NCI-H526 (cell line): ENCODE data around the gene CLCA4.

Experiments
- DNase-seq, 2 experiments: peaks; one replicate each; lab custom pipeline; 2025; lab: John Stamatoyannopoulos, UW

CLCA4 gene, protein sequence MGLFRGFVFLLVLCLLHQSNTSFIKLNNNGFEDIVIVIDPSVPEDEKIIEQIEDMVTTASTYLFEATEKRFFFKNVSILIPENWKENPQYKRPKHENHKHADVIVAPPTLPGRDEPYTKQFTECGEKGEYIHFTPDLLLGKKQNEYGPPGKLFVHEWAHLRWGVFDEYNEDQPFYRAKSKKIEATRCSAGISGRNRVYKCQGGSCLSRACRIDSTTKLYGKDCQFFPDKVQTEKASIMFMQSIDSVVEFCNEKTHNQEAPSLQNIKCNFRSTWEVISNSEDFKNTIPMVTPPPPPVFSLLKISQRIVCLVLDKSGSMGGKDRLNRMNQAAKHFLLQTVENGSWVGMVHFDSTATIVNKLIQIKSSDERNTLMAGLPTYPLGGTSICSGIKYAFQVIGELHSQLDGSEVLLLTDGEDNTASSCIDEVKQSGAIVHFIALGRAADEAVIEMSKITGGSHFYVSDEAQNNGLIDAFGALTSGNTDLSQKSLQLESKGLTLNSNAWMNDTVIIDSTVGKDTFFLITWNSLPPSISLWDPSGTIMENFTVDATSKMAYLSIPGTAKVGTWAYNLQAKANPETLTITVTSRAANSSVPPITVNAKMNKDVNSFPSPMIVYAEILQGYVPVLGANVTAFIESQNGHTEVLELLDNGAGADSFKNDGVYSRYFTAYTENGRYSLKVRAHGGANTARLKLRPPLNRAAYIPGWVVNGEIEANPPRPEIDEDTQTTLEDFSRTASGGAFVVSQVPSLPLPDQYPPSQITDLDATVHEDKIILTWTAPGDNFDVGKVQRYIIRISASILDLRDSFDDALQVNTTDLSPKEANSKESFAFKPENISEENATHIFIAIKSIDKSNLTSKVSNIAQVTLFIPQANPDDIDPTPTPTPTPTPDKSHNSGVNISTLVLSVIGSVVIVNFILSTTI

GRCh38 chr1:86546787-86547221 lies at the start of gene CLCA4:
Gene CLCA4 (plus strand): TSS chr1:86547078. CDS start chr1:86547120, 42 bp downstream.
- no peak for DNase-seq

- no peak for DNase-seq
These were observed 48.6 kb upstream of the CLCA4 start for GRCh38 chr1:86498281-86498680.

DNA sequence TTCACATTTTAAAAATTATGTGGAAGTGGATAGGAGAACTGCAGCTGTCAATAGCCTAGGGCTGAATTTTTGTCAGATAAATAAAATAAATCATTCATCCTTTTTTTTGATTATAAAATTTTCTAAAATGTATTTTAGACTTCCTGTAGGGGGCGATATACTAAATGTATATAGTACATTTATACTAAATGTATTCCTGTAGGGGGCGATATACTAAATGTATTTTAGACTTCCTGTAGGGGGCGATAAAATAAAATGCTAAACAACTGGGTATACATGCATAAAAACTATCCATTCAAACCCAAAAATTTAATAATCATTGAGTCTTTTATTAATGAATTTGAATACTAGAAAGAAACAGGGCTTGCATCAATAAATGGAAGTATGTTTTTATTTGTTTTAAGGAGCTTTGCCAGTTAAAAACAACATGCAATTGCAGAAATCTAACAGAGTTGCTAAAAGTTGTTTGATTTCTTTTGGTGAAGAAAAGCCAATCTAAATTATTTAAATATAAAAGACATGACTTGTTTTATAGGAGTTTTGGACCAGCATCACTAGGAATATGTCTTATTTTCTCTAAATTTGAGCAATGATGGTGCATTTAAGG lies 46.8 kb upstream of the CLCA4 start:
- peak; percentile 13 to 75 for DNase-seq

GRCh38 chr1:86500714-86501113 lies 46.2 kb upstream of the CLCA4 start:
- DNase-seq: no peak

GRCh38 chr1:86502125-86502646 lies 44.7 kb upstream of the CLCA4 start:
- peak; percentile 10 to 54 for DNase-seq

- DNase-seq: peak in 1 of 2 experiments; percentile 10
These were observed 44.0 kb upstream of the CLCA4 start for GRCh38 chr1:86502721-86503405.

DNA sequence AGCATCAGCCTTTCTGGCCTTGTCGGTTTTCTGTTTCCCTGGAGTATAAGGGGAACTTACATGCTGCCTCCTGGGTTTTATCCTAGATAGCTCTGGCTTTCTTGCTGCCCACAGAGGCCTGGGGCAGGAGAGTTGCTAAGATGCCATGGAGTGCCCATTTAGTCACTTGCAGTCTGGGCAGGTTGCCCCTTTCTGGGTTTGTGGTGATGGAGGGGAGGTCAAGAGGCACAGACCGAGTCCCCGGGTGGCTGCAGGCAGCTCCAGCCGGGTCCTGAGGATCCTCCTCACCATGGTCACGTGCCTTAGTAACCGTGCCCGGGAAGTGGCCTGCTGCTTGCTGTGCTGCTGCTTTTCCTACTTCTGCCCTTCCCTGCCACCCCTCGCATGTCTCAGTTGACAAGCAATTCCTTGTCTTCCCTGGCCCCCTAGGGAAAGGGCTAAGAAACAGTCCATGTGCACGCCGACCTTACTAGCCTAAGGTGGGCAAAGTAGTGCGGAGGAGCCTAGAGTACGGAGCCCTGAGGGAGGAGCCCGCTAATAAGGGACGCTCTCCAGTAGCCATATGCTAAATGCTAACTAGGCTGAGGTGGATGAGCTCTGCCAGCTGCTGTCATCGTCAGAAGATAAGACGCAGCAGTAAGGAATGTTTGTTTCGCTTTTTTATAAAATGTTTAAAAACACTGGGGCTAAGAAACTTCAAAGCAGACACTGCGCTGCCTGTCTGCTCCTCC lies 43.3 kb upstream of the CLCA4 start:
- DNase-seq: peak in 1 of 2 experiments; percentile 47

DNA sequence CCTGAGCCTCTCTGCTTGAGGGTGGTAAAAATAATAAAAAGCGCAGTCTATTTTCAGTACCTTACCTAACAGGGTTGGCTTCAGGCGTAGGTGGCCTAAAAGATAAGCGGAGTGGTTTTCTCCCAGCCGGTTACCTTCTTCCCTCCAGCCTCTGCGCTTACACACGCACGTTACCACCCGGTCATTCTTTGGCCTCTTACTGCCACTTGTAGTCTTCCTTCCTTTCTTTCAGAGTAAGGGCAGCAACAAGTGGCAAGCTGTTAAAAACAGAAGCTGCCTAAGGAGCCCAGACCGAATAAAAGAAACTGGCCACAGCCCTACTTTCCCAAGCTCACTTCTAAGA lies 42.8 kb upstream of the CLCA4 start:
- DNase-seq: no peak

DNA sequence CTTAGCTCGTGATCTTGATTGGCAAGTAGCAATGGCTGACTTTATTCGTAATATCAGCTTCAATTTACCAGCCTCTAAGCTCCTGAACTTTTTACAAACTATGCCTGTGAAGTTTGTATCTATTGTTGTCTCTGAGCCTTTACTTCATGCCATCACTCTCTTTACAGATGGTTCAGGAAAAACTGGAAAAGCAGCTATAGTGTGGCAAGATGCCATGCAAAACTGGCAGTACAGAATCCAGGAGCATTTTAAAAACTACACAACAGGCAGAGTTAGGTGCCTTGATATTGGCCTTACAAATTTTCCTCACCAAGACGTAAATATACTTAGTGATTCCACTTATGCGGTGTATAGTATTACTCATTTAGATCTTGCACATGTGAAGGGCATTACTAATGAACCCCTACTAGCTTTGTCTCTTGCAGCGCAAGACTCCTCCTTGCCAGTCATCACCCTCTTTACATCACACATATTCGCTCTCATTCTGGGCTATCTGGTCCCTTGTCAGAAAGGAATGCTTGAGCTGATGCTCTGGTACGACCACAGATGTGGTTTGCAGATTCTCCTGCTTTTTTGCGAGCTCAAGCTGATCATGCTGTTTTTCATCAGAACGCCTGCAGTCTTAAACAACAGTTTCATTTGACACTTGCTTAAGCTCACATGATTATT lies 41.8 kb upstream of the CLCA4 start:
- no peak for DNase-seq

DNA sequence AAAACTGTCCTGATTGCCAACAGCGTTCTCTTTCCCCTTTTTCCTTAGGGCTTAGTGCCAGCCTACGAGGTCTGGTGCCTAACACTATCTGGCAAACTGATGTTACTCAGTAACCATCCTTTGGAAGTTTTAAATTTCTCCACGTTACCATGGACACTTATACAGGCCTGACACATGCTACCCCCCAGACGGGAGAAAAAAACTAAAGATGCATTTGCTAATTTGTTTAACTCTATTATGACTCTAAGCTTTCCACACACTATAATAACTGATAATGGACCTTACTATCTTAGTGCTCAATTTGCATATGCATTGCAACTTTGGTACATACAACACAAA lies 41.3 kb upstream of the CLCA4 start:
- DNase-seq: no peak

- peak in 1 of 2 experiments; percentile 16 for DNase-seq
These were observed 38.8 kb upstream of the CLCA4 start for GRCh38 chr1:86507935-86508582.

GRCh38 chr1:86508583-86508969 lies 38.3 kb upstream of the CLCA4 start:
- DNase-seq: no peak

DNA sequence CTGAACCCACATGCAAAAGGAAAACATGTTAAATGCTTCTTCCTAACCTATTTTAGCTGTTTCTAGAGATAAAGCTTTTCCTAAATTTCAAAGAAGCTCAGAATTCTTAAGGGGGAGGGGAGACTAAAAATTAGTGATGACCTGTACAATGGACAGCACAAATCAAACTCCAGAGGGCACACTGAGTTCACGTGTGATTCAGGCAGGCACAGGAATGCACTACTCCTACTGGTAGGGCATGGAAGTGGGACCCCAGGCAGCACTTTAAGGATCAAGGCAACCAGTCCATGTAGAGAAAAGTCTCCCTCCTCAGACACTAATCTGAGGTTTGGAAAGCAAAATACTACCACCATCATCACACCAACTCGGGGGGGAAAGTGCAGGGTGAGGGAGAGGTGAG lies 31.3 kb upstream of the CLCA4 start:
- DNase-seq: peak; percentile 12 to 40

DNA sequence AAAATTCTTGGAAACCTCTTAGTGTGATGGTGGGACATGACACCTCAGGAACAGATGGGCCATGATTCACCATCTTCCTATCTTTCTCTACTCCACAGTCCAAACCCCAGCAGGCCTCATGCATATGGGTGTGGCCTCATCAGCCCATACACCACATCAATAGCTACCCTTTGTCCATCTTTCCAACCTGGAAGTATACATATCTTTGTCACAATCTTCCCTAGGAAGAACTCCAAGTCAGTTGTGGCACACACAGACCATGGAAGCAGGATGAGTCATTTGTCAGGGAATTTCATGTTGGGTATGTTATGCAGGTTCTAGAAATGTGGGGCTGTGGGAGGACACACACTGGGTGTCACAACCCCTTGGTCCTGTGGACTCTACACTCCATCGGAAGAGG lies 30.5 kb upstream of the CLCA4 start:
- DNase-seq: no peak

- no peak for DNase-seq
These were observed 29.5 kb upstream of the CLCA4 start for GRCh38 chr1:86517336-86517735.

DNA sequence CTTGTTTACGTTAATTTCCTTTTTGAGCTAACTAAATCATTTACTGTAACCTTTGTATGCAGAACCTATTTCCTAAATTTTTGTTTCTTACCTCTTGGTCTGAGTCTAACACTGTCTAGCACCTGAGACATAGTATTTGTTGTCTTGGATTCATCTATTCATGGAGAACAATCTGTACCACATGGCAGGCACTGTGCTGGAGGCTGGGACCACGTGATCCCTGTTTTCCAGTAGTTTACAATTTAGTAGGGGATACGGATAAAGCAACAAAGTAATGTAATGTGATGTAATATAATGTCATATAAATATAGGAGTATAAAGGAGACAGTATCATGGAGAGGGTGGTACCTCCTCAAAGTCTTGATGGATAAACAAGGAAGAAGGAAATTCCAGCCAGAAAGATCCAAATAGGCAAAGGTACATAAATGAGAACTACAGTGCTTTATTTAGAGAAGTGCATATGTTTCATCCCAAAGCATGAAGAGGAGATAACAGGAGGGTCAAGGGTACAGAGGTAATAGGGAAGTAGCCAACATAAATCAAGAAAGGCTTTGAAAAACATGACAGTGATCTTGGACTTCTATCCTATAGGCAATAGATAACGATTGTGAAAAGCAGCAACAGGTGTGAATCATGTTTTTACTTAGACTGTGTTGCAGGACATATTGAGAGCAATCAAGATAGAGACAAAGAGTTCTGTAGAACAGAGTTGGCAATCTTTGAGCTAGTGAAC lies 25.9 kb upstream of the CLCA4 start:
- no peak for DNase-seq

DNA sequence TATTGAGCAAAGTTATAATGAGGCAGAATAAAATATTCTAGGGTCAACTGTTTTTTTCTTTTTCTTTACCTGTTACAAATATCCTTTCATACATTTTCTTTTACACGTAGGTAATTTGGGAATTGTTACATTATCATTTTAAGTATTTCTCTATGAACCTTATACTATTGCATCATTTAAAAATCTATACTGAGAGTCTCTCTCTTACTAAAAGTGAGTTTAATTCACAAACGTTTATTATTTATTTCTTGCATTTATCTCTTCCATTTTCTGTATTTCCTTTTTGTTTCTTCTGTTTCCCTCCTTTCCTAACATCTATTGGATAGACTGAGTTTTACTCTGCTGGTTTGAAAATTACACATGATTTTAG lies 25.4 kb upstream of the CLCA4 start:
- DNase-seq: no peak

DNA sequence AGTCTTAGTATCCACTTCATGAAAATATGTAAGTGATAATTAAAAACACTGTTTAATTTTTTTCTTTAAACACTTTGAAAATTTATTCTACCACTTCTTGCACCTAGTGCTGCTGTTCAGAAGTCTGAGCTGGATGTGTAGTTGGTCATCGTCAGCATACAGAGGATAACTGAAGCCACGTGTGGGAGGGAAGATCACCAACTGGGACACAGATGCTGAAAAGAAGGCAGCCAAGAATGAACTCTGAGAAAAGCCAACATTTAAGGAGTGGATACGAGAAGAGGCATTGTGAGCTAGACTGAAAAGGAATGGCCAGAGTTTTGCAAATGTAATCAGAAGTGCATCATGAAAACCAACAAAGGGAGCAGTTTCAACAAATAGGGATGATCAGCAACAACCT lies 24.6 kb upstream of the CLCA4 start:
- DNase-seq: no peak

DNA sequence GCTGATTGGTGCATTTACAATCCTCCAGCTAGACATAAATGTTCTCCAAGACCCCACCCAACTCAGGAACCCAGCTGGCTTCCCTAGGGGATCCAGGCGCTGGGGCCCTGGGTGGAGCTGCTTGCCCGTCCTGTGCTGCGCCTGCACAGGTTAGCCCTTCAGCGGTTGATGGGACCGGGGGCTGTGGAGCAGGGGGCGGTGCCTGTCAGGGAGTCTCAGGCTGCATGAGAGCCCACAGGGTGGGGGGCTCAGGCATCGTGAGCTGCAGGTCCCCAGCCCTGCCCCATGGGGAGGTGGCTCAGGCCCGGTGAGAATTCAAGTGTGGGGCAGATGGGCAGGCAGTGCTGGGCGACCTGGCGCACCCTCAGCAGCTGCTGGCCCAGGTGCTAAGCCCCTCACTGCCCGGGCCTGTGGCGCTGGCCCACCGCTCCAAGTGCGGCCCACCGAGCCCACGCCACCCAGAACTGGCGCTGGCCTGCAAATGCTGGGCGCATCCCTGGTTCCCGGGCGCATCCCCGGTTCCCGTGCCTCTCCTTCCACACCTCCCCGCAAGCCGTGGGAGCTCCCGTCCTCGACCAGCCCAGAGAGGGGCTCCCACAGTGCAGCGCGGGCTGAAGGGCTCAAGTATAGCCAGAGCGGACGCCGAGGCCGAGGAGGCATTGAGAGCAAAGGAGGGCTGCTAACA lies 23.1 kb upstream of the CLCA4 start:
- no peak for DNase-seq
